Panc1 (cell line): ENCODE measurements around the gene PLEKHF1. TPM values are rescaled to one million over a fixed set of nuclear protein-coding genes. Genes with fewer than 3 reads are reported as not detected.

Experiments
- ATAC-seq: fragments of 200-7000 bp; cut with Tn5 transposase; 2 replicates; pipeline ENCODE4 v1.9.1; 2020; ENCODE audit warnings: mild to moderate bottlenecking, moderate library complexity
- BruUV-seq: library from RNA; stranded (reverse); fragments of 400-500 nt; replicated peaks from 2 replicates; lab custom pipeline; 2021; lab: Mats Ljungman, UMichigan
- CTCF ChIA-PET: fragments of 300-600 bp; sonication (Branson Sonifier 250); formaldehyde crosslinking; loops from one replicate; lab custom pipeline; 2022; ENCODE audit warnings: antibody characterized with exemption; lab: Charles Lee
- POLR2A ChIA-PET: fragments of 300-600 bp; sonication (Branson Sonifier 250); formaldehyde crosslinking; loops from one replicate; lab custom pipeline; 2022; ENCODE audit warnings: antibody characterized with exemption; lab: Charles Lee
- DNase-seq: peaks from one replicate; pipeline ENCODE4 v3.0.0-alpha.2; 2010; ENCODE audit warnings: low read depth, low spot score
- H3K27ac ChIP-seq: 2 replicates; pipeline ENCODE4 v1.5.1; 2011; ENCODE audit warnings: mild to moderate bottlenecking, low read length, inconsistent platforms
- H3K27me3 ChIP-seq: fragments of 200-500 bp; sonication (Bioruptor generic); 2 replicates; pipeline ENCODE4 v1.6.0; 2014; ENCODE audit warnings: low read length, inconsistent platforms; ENCODE audit not compliant: control insufficient read depth, insufficient read depth
- H3K36me3 ChIP-seq: fragments of 200-500 bp; sonication (Bioruptor generic); 2 replicates; pipeline ENCODE4 v1.5.1; 2014; ENCODE audit warnings: inconsistent platforms, mild to moderate bottlenecking, low read length, moderate library complexity; ENCODE audit not compliant: control insufficient read depth, insufficient read depth
- H3K4me1 ChIP-seq: 2 replicates; pipeline ENCODE4 v1.5.1; 2011; ENCODE audit warnings: inconsistent platforms, mild to moderate bottlenecking, low read length, moderate library complexity; ENCODE audit not compliant: control insufficient read depth, insufficient read depth
- H3K4me3 ChIP-seq, 2 experiments: 2 replicates each; pipeline ENCODE4 v1.5.1; 2011 to 2012; ENCODE audit warnings: low read depth in 2 of 2, low read length in 2 of 2, mild to moderate bottlenecking in 2 of 2, inconsistent platforms in 1 of 2, moderate library complexity in 1 of 2
- H3K9me3 ChIP-seq: fragments of 200-500 bp; sonication (Bioruptor generic); 2 replicates; pipeline ENCODE4 v1.5.1; 2014; ENCODE audit warnings: low read depth, mild to moderate bottlenecking, inconsistent platforms, low read length, moderate library complexity; ENCODE audit not compliant: control insufficient read depth, insufficient read depth
- CTCF ChIP-seq: fragments of 450-650 bp; IDR thresholded peaks from 2 replicates; pipeline ENCODE4 v1.5.1; 2017; ENCODE audit warnings: mild to moderate bottlenecking
- POLR2AphosphoS5 ChIP-seq: IDR thresholded peaks from 2 replicates; pipeline ENCODE4 v1.6.1; 2012; ENCODE audit warnings: mild to moderate bottlenecking, low read depth, low read length, moderate library complexity
- REST ChIP-seq, 2 experiments: IDR thresholded peaks; 2 replicates each; pipeline ENCODE4 v1.6.1; 2011 to 2012; ENCODE audit warnings: low read depth in 2 of 2, control low read depth in 1 of 2, low read length in 1 of 2, mild to moderate bottlenecking in 1 of 2, moderate library complexity in 1 of 2; ENCODE audit not compliant: insufficient read depth in 1 of 2
- SIN3A ChIP-seq: IDR thresholded peaks from 2 replicates; pipeline ENCODE4 v1.6.1; 2012; ENCODE audit warnings: low read depth, mild to moderate bottlenecking, low read length, moderate library complexity, borderline replicate concordance; ENCODE audit not compliant: insufficient read depth
- TCF7L2 ChIP-seq: IDR thresholded peaks from 2 replicates; pipeline ENCODE4 v1.6.1; 2011; ENCODE audit warnings: mild to moderate bottlenecking, low read depth, low read length, inconsistent platforms
- in situ Hi-C: cut with HindIII; loops from 2 replicates; pipeline ENCODE4 v1.10.0; 2016; ENCODE audit warnings: low sequenced_read_pairs, low pct_unique_long_range_greater_than_20kb
- intact Hi-C: fragments of 100-400 bp; cut with micrococcal nuclease; formaldehyde crosslinking; loops from one replicate; pipeline ENCODE4 v1.10.0; 2022; ENCODE audit not compliant: unreplicated experiment
- total RNA-seq: library from RNA; stranded (reverse); gene quantifications from one replicate; pipeline ENCODE4 v1.2.1, GENCODE V29; 2021; ENCODE audit not compliant: unreplicated experiment

The PLEKHF1 gene
- total RNA-seq, 1 experiment from 2014 or later = 22.4 TPM

GRCh38 chr19:29717051-29717450 lies 51.8 kb downstream of the PLEKHF1 start:
- H3K27me3 ChIP-seq = no peaks in the 10 kb centered on the region

GRCh38 chr19:29724102-29724641 lies 58.9 kb downstream of the PLEKHF1 start:
- H3K36me3 ChIP-seq = no peaks in the 10 kb centered on the region
- ChIA-PET CTCF (no interaction called here), POLR2A (no interaction called here)
- H3K4me1 ChIP-seq = no peaks in the 10 kb centered on the region
- no peak overlapping the region for H3K27ac ChIP-seq
- in situ Hi-C loops = no loop called here
- ATAC-seq (peak; percentile 64), DNase-seq (no peak)
- H3K9me3 ChIP-seq = no peaks in the 10 kb centered on the region
- no peaks in the 10 kb centered on the region for H3K27me3 ChIP-seq
- H3K4me3 ChIP-seq = peak overlapping the region; percentile 31 to 48
- BruUV-seq = no TSS peak
- TF ChIP-seq REST (IDR thresholded peaks at IDR 0.05; ENCODE audit: insufficient read depth in 1 of 2, low read depth in 2 of 2, low read length in 1 of 2) = no peak
- TF ChIP-seq POLR2AphosphoS5 = no peak
- TF ChIP-seq TCF7L2 = no peak
- TF ChIP-seq SIN3A = no peak
- no peak for TF ChIP-seq CTCF
- intact Hi-C loops = no loop called here

More at GRCh38 chr19:29717051-29717450, 51.8 kb downstream of the PLEKHF1 start:
- Histone ChIP-seq H3K4me1 (peaks cover 15% of the 10 kb centered on the region), H3K27ac (no peak overlapping the region), H3K4me3 (no peak overlapping the region), H3K36me3 (no peaks in the 10 kb centered on the region), H3K9me3 (no peaks in the 10 kb centered on the region)
- ATAC-seq = no peak
- no TSS peak for BruUV-seq
- no peak for TF ChIP-seq CTCF
- TF ChIP-seq POLR2AphosphoS5 = no peak
- TF ChIP-seq TCF7L2 = no peak
- no peak for TF ChIP-seq REST (IDR thresholded peaks at IDR 0.05; ENCODE audit: insufficient read depth in 1 of 2, low read depth in 2 of 2, low read length in 1 of 2)
- TF ChIP-seq SIN3A = no peak
- in situ Hi-C loops (no loop called here), intact Hi-C loops (no loop called here)
- no peak for DNase-seq
- POLR2A ChIA-PET = interaction anchor here (0.5 to 0.7 kb wide), 2 partner anchors 9 to 18 kb away, joined by 3 to 9 read pairs; no protein-coding TSS in a partner anchor
- CTCF ChIA-PET = interaction anchor here (1.0 to 2.0 kb wide), 6 partner anchors 12 to 163 kb away, joined by 4 to 14 read pairs (median 5); no protein-coding TSS in a partner anchor
